Chondrocyte (in vitro differentiated cells): ENCODE data around the gene COPS8. TPM values are rescaled to one million over a fixed set of nuclear protein-coding genes. Genes with fewer than 3 reads are reported as not detected.

Experiments used
- DNase-seq: peaks from one replicate; pipeline ENCODE4 v3.0.0; 2021; ENCODE audit warnings: mixed read lengths, low spot score
- H3K27ac Mint-ChIP-seq: one replicate; pipeline ENCODE4 v1.8.0; 2021; ENCODE audit warnings: mild to moderate bottlenecking, moderate library complexity, mixed read lengths; ENCODE audit not compliant: unreplicated experiment
- H3K27me3 Mint-ChIP-seq: 2 replicates; pipeline ENCODE4 v1.8.0; 2021; ENCODE audit warnings: low read depth, mixed read lengths
- H3K36me3 Mint-ChIP-seq: 2 replicates; pipeline ENCODE4 v1.8.0; 2021; ENCODE audit warnings: low read depth, mixed read lengths
- H3K4me1 Mint-ChIP-seq: 2 replicates; pipeline ENCODE4 v1.8.0; 2021; ENCODE audit warnings: low read depth, mild to moderate bottlenecking, mixed read lengths
- H3K4me3 Mint-ChIP-seq: one replicate; pipeline ENCODE4 v1.8.0; 2021; ENCODE audit warnings: mild to moderate bottlenecking, moderate library complexity, mixed read lengths; ENCODE audit not compliant: unreplicated experiment
- H3K9me3 Mint-ChIP-seq: 2 replicates; pipeline ENCODE4 v1.8.0; 2021; ENCODE audit warnings: low read depth, mixed read lengths
- total RNA-seq: library from RNA; stranded (reverse); gene quantifications from 3 replicates; pipeline ENCODE4 v1.2.1, GENCODE V29; 2021
- TF ChIP-seq, protein P1 (sequence below): fragments of 200-600 bp; sonication (generic); IDR thresholded peaks from 2 replicates; pipeline ENCODE4 v1.5.0; 2021; ENCODE audit warnings: antibody characterized with exemption, mild to moderate bottlenecking, moderate library complexity

COPS8 gene
- total RNA-seq, 1 donor from 2014 or later: 65.8 TPM

- Mint-ChIP-seq H3K36me3 (peaks cover 5% of the 10 kb centered on the region), H3K4me1 (peaks cover 28% of the 10 kb centered on the region), H3K9me3 (peaks cover 3% of the 10 kb centered on the region), H3K27ac (no peak overlapping the region), H3K4me3 (no peak overlapping the region), H3K27me3 (no peaks in the 10 kb centered on the region)
- no peak for DNase-seq
- TF ChIP-seq, protein P1, sequence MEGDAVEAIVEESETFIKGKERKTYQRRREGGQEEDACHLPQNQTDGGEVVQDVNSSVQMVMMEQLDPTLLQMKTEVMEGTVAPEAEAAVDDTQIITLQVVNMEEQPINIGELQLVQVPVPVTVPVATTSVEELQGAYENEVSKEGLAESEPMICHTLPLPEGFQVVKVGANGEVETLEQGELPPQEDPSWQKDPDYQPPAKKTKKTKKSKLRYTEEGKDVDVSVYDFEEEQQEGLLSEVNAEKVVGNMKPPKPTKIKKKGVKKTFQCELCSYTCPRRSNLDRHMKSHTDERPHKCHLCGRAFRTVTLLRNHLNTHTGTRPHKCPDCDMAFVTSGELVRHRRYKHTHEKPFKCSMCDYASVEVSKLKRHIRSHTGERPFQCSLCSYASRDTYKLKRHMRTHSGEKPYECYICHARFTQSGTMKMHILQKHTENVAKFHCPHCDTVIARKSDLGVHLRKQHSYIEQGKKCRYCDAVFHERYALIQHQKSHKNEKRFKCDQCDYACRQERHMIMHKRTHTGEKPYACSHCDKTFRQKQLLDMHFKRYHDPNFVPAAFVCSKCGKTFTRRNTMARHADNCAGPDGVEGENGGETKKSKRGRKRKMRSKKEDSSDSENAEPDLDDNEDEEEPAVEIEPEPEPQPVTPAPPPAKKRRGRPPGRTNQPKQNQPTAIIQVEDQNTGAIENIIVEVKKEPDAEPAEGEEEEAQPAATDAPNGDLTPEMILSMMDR: no peak
These were observed 39.1 kb downstream of the COPS8 start for GRCh38 chr2:237124820-237125219.

DNA sequence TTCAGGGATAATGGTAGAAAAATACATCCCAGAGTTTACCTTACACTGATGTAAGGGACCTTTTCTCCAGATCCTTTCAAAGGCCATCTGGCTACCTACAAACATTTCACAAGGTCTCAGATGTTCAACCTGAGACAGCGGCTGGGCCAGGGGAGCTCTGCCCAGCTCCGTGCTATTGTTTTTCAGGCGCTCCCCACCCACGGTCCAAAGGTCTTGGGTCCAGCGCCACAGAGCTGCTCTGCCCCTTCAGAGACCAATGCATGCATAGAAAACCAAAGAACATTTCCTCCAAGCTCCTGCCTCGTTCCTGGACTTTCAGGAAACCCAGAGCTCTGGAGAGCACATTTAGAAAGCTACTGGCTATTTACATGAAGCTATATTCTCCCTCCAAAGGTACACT is 40.3 kb downstream of the COPS8 start:
- Mint-ChIP-seq H3K4me1 (peaks cover 25% of the 10 kb centered on the region), H3K4me3 (no peak overlapping the region), H3K36me3 (peaks cover 5% of the 10 kb centered on the region), H3K9me3 (peaks cover 3% of the 10 kb centered on the region), H3K27me3 (no peaks in the 10 kb centered on the region), H3K27ac (no peak overlapping the region)
- no peak for DNase-seq
- TF ChIP-seq, protein P1: no peak

DNA sequence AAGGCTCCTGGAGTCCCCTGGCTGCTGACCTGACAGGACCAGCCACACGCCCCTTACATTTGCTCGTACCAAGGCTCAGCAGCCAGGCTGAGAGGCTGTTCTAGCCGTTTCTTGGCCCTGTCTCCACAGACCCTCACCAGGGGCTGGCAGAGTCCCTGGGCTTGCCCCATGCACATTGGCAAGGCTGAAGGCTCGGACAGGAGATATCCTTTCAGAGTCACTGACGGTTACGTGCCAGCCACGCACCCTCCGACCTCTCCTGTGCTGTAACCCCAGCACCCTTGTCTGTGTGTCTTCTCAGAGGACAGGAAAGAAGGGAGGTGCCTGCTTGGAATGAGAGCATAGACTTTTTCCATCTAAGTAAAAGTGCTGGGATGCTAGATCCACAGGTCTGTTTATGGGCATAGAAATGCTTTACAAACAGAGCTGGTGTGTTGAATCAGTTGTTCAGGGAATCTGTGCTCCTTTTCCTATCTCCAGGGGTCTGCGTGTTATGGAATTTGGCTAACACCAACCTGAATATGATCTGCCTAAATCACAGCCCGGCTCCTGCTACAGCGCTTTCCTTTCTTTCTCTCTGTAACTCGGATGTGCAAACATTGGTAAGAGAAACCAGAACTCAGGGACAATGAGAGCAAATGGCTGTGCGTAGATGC is 41.0 kb downstream of the COPS8 start:
- peaks cover 5% of the 10 kb centered on the region for H3K36me3 Mint-ChIP-seq
- no peak for DNase-seq
- H3K4me3 Mint-ChIP-seq: no peak overlapping the region
- H3K27ac Mint-ChIP-seq: no peak overlapping the region
- TF ChIP-seq, protein P1: no peak
- H3K9me3 Mint-ChIP-seq: peaks cover 3% of the 10 kb centered on the region
- peaks cover 25% of the 10 kb centered on the region for H3K4me1 Mint-ChIP-seq
- no peaks in the 10 kb centered on the region for H3K27me3 Mint-ChIP-seq

- peaks cover 1% of the 10 kb centered on the region for H3K36me3 Mint-ChIP-seq
- H3K4me3 Mint-ChIP-seq: no peak overlapping the region
These were observed 42.5 kb downstream of the COPS8 start for GRCh38 chr2:237128026-237128703.

DNA sequence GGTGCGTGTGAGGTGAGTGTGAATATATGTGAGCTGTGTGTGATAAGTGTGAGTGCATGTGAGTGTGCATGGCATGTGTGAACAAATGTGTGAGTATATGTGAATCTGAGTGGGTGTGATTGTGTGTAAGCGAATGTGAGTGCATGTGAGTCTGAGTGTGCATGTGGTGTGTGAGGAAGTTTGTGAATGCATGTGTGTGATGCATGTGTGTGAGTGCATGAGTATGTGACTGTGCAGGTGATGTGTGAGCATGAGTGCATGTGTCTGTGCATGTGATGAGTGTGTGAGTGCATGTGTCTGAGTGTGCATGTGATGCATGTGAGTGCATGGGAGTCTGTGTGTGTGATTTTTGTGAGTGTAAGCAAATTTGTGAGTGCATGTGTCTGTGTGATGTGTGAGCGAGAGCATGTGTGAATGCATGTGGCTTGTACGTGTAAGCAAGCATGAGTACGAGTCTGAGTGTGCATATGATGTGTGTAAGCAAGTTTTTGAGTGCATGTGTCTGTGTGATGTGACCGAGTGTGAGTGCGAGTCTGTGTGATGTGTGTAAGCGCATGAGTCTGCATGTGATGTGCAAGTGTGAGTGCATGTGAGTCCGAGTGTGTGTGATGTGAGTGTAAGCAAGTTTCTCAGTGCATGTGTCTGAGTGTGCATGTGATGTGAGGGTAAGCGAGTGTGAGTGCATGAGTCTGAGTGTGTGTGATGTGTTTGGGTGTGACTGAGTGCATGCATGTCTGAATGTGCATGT is 43.3 kb downstream of the COPS8 start:
- H3K27ac Mint-ChIP-seq: no peak overlapping the region

More at GRCh38 chr2:237128026-237128703, 42.5 kb downstream of the COPS8 start:
- H3K27me3 Mint-ChIP-seq: no peaks in the 10 kb centered on the region
- TF ChIP-seq, protein P1: peak; percentile 59
- no peak overlapping the region for H3K27ac Mint-ChIP-seq
- H3K9me3 Mint-ChIP-seq: no peaks in the 10 kb centered on the region
- no peak for DNase-seq
- H3K4me1 Mint-ChIP-seq: peaks cover 15% of the 10 kb centered on the region

More for the DNA sequence above, 43.3 kb downstream of the COPS8 start:
- H3K9me3 Mint-ChIP-seq: peaks cover 5% of the 10 kb centered on the region
- DNase-seq: no peak
- H3K36me3 Mint-ChIP-seq: peaks cover 1% of the 10 kb centered on the region
- peaks cover 15% of the 10 kb centered on the region for H3K4me1 Mint-ChIP-seq
- TF ChIP-seq, protein P1: no peak
- H3K27me3 Mint-ChIP-seq: no peaks in the 10 kb centered on the region
- H3K4me3 Mint-ChIP-seq: no peak overlapping the region
